AG08396 (cell line): Measurements from ENCODE around the gene NADK.

Experiments
- DNase-seq: peaks from one replicate; pipeline ENCODE4 v3.0.0; 2012; ENCODE audit warnings: low spot score, mixed read lengths

The NADK gene, protein sequence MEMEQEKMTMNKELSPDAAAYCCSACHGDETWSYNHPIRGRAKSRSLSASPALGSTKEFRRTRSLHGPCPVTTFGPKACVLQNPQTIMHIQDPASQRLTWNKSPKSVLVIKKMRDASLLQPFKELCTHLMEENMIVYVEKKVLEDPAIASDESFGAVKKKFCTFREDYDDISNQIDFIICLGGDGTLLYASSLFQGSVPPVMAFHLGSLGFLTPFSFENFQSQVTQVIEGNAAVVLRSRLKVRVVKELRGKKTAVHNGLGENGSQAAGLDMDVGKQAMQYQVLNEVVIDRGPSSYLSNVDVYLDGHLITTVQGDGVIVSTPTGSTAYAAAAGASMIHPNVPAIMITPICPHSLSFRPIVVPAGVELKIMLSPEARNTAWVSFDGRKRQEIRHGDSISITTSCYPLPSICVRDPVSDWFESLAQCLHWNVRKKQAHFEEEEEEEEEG

GRCh38 chr1:1777950-1778662 lies at the start of gene NADK:
NADK (minus strand) TSS chr1:1778470; CDS start chr1:1765406, 13,064 bp downstream.
- peak; percentile 97 for DNase-seq

DNA sequence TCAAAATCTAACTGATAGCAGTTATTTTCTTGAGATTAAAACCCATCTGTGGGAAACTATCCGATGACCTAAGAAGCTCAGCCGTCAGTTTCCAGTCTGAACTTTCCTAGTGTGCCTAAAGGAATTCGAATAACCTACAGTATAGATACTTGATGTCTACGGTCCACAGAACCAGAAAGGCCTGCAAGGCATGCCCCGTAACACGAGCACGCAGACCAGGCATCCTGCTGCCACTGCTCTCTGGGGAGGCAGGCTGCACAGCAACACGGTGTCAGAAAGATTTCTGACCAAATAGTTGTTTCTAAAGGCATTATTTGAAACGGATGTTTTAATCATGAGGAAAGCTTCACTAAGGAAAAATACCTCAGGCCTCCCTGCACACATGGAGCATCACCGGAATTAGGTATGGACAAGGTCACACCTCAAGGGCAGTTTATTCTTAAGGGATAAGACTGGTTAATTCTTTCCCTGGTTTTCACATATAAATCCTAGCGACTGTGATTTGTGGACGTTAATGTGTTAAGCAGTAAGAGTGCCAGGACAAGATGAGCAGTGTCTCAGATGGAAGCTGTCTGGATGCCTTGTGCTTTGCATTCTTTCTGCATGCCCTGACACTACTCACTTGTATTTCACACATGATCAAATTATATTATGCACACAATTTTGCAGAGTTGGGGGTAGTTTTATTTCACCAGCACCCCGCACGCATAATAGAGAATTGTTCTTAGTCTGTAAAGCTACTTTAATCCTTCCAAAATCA lies 49.0 kb upstream of the NADK start:
- DNase-seq = no peak

DNA sequence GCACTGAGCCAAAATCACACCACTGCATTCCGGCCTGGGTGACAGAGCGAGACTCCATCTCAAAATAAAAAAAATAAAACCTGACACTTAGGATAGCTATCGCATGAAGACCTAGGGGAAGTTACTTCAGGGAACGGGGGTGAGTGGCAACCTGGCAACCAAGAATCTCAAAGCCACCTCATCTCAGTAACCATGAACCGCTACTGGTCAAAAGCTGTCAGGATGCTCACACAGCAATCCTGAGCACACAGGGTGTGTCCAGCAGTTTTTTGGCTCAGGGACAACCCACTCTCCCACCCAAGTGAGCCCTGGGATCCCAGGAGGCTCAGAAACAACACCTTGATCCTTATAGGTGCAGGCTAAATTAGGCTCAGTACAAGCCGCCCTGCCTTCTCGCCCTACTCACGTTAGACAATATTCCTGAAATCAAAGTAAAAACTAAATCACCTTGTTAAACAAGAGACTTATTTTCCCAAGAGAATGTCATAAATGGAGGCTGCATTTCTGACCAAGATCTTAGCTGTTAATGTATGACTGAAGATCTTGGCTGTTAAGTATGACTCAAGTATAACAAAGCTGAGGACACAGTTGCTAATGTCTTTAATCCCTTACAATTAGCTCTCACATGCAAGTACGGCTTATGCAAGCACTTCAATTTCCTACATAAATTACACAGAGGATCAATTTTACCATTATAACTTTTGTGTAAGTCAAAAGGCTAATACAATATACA lies 48.3 kb upstream of the NADK start:
- DNase-seq = no peak

DNA sequence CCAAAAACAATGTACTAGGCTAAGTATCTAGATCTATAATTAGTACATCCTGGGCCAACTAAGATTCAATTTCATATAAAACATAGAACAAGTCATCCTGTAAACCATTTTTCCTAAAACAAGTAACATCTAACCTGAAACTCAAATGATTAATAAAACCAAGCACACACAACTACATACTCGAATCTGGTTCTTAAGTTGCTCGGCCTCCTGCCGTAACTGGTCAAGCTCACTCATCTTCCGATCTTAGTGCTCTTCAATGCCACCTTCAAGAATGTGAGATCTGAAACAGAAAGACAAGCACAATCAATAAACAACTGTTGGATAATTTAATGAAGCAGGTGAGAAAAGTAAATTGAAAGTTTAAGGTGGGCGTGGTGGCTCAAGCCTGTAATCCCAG lies 46.9 kb upstream of the NADK start:
- no peak for DNase-seq

DNA sequence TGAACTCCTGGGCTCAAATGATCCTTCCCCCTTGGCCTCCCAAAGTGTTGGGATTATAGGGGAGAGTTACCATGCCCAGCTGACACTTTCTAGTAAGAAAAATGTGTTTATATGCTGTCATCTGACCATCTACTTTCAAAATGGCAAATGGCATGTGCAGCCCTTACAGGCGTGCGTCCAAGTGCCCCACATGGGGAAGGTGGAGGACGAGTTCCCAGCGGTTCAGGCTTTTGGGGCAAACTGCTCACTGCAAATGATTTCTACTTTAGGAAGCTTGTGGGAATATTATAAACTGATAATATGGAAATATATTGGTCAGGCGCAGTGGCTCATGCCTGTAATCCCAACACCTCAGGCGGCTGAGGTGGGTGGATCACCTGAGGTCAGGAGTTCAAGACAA lies 41.5 kb upstream of the NADK start:
- no peak for DNase-seq

GRCh38 chr1:1817221-1817620 lies 39.0 kb upstream of the NADK start:
- no peak for DNase-seq

DNA sequence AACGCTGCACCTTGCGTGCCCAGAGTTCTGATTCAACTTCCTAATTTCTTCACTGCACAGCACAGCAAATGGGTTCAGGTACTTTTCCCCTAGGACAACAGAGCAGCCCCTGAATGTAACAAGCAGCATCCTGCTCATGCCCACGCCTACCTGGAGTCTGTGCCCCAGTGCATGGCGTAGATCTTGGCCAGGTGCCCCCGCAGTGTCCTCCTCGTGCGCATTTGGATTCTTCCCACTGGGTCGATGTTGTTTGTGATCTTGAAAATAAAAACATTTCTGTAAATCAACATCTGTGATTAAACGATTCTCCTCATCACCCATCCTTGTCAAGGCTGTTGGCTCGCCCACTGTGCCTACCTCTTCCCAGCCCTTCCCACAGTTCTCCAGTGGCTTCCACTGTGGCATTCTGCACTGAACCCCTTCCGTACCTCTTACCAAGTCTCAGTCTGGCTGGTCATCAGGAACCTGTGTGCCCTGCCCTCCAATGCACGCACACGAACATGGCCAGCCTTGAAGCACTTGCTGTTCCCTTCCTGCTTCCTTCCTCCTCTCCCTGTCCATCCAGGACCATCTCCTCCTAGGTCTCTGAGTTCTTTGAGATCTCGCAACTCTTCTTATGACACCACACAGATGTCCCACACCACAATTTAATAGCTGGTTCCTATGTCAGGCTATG lies 37.5 kb upstream of the NADK start:
- no peak for DNase-seq

GRCh38 chr1:1809489-1809888 lies 31.2 kb upstream of the NADK start:
- DNase-seq = no peak

DNA sequence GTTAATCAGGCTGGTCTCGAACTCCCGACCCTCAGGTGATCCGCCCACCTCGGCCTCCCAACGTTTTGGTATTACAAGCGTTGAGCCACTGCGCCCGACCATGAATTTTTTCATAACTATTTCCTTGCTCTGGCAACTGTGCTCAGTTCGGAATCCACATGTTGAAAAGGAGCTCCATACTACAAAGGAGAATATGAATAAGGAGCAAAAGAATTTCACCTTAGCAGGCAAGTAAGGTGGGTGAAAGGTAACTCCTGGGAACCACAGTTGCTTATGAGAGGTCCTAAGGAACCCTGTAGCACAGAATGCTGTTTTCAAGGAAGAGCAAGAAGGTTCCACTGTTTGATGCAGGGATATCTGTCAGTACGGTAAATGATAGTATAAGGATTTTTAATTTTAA lies 29.9 kb upstream of the NADK start:
- DNase-seq = no peak

DNA sequence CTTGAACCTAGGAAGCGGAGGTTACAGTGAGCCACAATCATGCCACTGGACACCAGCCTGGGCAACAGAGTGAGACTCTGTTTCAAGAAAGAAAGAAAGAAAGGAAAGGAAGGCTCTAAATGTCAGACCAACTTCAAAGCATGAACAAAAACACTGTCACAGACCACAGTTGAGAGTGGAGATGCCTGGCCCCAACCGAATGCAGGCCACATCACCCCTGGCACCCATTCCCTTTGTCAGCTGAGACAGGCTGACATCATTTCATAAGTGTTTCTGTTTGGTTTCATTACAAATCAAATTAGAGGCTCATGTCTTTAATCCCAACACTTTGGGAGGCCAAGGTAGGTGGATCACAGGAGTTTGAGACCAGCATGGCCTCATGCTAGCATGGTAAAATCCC lies 28.6 kb upstream of the NADK start:
- peak; percentile 48 for DNase-seq

DNA sequence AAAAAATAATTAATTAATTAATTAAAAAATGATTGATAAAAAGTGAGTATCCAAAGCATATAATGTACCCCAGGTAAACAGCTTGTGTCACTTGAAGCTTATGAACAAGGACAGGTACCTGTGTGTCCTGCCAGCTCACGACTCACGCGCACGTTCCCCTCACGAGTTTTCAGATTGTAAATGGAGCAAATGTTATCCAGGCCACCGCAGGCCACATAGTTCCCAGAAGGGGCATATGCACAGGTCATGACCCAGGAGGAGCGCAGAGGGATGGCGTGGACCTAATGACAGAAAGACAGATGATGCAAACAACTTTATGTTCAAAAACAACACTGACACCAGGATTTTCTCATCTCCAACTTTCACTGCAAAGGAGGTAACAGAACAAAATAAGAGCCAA lies 26.0 kb upstream of the NADK start:
- DNase-seq = no peak

DNA sequence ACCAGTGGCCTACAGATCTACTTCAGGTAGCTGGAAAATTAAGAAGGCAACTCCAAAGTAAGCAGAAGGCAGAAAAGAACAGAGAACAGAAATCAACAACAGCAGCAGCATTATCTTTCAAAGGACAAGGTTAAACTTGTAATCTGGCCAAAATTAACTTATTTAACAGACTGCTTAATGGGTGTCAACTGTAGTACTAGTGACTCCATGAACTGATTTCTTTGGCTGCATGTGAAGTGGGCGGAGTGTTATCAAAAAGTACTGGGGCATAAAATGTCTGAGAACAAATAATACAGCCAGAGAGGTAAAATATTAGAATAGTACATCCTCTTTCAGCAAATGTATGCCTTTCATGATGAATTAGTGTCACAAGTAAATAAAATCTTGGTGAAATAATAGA lies 24.6 kb upstream of the NADK start:
- DNase-seq = no peak

- no peak for DNase-seq
These were observed 21.4 kb upstream of the NADK start for GRCh38 chr1:1799716-1800115.

DNA sequence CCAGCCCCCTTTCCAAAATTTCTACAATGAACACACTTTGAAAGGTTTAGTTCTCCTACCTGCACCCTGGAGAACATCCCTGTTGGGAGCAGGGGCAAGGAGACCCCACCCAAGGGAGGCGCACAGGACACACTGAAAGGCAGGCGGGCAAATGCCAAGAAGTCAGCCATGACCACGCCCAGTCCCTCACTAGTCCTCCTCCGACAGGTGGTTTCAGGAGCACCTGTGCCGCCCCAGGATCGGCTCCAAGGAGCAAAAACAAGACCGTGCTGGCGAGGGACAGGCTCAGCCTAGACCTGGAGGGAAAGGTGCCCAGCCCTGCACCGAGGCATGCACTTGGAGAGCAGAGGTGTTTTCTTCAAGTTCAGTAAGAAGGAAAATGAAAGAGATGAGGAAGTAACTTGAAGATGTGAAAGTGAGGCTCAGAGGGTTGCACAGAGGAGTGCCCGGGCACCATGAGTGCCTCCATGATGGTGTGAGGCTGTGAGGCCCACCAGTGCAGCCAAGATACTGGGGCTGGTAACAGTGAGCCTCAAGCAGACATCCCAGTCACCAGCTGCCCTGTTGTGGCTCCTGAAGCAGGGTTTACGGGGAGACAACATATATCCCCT lies 19.6 kb upstream of the NADK start:
- DNase-seq = no peak

DNA sequence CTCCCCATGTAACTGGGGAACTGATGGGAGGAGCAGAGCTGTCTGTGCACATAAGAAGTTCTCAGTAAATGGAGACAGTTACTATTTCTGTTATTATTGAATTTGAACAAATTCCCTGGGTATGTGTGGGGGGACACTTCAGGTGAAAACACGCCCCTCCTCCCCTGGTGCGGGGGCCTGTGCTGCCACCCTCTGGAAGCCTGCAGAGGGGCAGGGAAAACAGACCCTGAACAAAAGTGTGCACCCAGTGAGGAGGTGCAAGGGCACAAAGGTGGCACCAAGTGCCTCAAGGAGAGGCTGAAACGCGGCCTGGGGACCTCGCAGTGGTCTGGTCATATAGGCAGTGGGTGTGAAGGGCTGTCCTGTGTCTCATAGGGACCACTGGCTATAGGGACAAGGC lies 18.2 kb upstream of the NADK start:
- no peak for DNase-seq

DNA sequence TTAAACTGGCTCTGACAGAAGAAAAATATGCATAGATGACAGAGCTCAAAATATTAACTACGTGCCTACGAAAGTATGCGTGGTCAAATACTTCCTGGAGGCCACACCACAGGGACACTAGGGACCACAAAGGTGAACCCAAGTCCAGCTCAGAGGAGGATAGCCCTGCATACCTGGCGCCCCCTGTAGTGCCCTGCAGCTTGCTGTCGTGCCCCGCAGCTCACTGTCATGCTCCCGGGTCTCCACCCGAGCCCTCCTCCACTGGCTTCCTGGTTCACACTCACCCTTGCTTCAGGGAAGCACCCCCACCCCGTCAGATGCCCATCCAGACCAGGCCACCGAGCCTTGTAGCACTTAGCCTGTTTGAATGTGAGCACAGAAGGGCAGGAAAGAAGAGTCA lies 16.7 kb upstream of the NADK start:
- DNase-seq = no peak

DNA sequence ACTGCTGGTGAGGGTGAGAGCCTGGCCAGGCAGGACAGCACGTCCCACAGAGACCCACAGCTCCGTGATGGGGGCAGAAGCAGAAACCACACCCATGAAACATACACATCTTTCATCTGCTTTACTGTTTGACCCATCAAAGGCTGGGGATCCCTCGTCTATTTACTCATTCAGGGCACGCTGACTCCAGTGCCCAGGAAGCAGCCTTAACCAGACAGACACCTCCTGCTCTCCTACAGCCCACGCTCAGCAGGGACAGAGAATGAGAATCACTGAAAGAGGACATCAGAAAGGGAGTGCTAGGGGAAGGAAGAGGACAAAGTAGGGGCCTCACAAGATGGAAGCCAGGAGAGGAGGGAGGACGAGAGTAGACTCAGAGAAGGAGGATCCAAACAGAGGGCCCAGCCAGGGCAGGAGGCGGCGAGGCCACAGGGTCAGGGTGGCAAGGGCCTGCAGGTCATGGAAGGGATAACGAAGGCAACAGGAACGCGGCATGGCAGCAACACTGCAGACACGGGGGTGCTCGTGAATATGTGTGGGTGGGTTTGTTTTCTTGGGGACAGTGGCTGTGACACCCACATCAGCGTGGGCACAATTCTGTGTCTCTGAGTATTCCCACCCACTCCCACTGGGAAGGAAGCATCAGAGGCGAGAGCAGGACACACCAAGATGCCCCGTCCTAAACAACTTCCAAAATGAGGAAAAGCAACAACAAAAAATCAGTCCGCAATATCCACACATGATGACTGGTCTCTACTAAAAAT lies 15.4 kb upstream of the NADK start:
- DNase-seq = no peak

DNA sequence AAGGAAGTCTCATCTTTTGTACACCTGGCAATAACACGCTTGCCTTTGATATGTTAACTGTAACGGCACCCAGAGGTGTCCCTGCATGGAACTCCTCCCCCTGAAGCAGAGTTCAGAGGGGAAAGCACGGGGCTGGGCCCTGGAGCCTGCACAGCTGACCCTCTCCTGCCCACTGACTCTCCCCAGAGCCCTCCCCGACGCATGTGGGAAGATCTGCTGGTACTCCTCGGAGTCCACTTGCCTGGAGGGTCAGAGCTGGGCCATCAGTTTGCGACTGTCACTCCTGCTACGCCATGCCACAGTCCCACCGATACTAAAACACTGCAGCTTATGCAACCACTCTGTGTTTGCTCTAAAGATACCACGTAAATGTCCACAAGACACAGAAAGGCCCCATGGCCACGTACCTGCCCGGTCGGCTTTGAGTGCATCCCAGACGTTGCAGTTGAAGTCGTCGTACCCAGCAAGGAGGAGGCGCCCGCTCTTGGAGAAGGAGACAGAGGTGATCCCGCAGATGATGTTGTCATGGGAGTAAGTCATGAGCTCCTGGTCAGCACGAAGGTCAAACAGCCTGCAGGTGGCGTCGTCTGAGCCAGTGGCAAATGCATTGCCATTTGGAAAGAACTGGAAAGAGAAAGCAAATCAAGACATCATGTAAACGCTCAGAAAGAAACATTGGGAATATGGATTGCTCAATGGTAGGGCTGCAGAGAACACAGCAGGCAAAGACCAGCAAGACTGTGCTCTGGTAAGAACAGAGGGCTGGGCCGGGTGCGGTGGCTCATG lies 10.6 kb upstream of the NADK start:
- peak; percentile 43 for DNase-seq

- DNase-seq = no peak
These were observed 9.9 kb upstream of the NADK start for GRCh38 chr1:1788136-1788535.
